Sigmoid colon (tissue), 7 donors: ENCODE measurements around the gene LYPLA2. TPM values are rescaled to one million over a fixed set of nuclear protein-coding genes. Genes with fewer than 3 reads are reported as not detected.
"Not testable (repeated sequence)": the region's sequence is repeated elsewhere in the genome, so short reads cannot be mapped to it uniquely, and the experiment has no call there.

Source experiments
- DNase-seq: peaks from one replicate; pipeline ENCODE4 v3.0.0-alpha.2; 2019
- H3K27ac ChIP-seq, 4 donors: fragments of 200-600 bp; sonication (generic); one replicate each; pipeline ENCODE4 v1.5.1; 2016 to 2019; ENCODE audit warnings: mild to moderate bottlenecking in 1 of 4
- H3K27me3 ChIP-seq, 3 donors: fragments of 200-600 bp; sonication (generic); one replicate each; pipeline ENCODE4 v1.5.1; 2019; ENCODE audit warnings: mild to moderate bottlenecking in 1 of 3
- H3K36me3 ChIP-seq, 4 donors: fragments of 200-600 bp; sonication (generic); one replicate each; pipeline ENCODE4 v1.5.1; 2016 to 2019
- H3K4me1 ChIP-seq, 4 donors: fragments of 200-600 bp; sonication (generic); one replicate each; pipeline ENCODE4 v1.5.1; 2017 to 2019
- H3K4me3 ChIP-seq, 4 donors: fragments of 200-600 bp; sonication (generic); one replicate each; pipeline ENCODE4 v1.5.1; 2017 to 2019; ENCODE audit warnings: mild to moderate bottlenecking in 2 of 4, moderate library complexity in 1 of 4
- H3K9me3 ChIP-seq, 4 donors: fragments of 200-600 bp in 3 of 4; sonication (generic) in 3 of 4; one replicate each; pipeline versions ENCODE4 v1.5.1 to v1.6.1; 2013 to 2019
- EP300 ChIP-seq, 4 donors: sonication (generic); formaldehyde crosslinking; IDR thresholded peaks; one replicate each; pipeline ENCODE4 v1.6.1; 2017; ENCODE audit warnings: antibody characterized with exemption in 4 of 4
- POLR2A ChIP-seq, 2 donors: fragments of 450-650 bp; IDR thresholded peaks; one replicate each; pipeline ENCODE4 v1.6.1; 2016; ENCODE audit warnings: antibody characterized with exemption in 2 of 2, mild to moderate bottlenecking in 2 of 2, moderate library complexity in 2 of 2
- POLR2AphosphoS5 ChIP-seq, 4 donors: sonication (generic); formaldehyde crosslinking; IDR thresholded peaks; one replicate each; pipeline ENCODE4 v1.6.1; 2017; ENCODE audit warnings: antibody characterized with exemption in 4 of 4
- WGBS, 2 donors: extraction: QIAGEN DNeasy Blood & Tissue Kit; methylation state at CpG; one replicate each; pipeline ENCODE4 v1.1.7; 2013; 5-methylcytosine and 5-hydroxymethylcytosine counted together
- intact Hi-C: fragments of 100-400 bp; cut with DNase I; formaldehyde crosslinking; loops from one replicate; pipeline ENCODE4 v1.15.1; 2023
- polyA plus RNA-seq, 3 donors: library from polyadenylated mRNA; stranded (reverse); fragments of 200-250 nt; gene quantifications; one replicate each; pipeline ENCODE4 v1.2.3, GENCODE V29; 2013
- total RNA-seq, 4 donors: library from RNA; depleted of rRNA; stranded (reverse); fragments of >200 nt; gene quantifications; one replicate each; pipeline ENCODE4 v1.1.0, GENCODE V29; 2016
- TF ChIP-seq, protein P1 (sequence below), 4 experiments: fragments of 450-650 bp in 3 of 4; fragments of 200-600 bp in 1 of 4; IDR thresholded peaks; one replicate each; pipeline ENCODE4 v1.5.1; 2016 to 2019; ENCODE audit warnings: antibody characterized with exemption in 4 of 4, mild to moderate bottlenecking in 3 of 4, moderate library complexity in 2 of 4
- donor health status: healthy with polysubstance abuse.
- donor health status: Bipolar disorder and iron deficiency.
- donor health status: healthy.

LYPLA2 gene
- total and polyA plus RNA-seq, 7 donors: 20.2 to 121 (median 24.4) TPM

- Histone ChIP-seq H3K36me3 (peaks cover 0 to 31% (median 0%) of the 10 kb centered on the region in 4 donors), H3K4me1 (peaks cover 0 to 36% (median 24%) of the 10 kb centered on the region in 4 donors), H3K27ac (peak within 1 kb of the TSS; percentile 80 to 96 (median 90)), H3K9me3 (no peaks in the 10 kb centered on the region), H3K4me3 (peak within 1 kb of the TSS; percentile 60 to 100 (median 82)), H3K27me3 (no peaks in the 10 kb centered on the region)
- TF ChIP-seq, protein P1, sequence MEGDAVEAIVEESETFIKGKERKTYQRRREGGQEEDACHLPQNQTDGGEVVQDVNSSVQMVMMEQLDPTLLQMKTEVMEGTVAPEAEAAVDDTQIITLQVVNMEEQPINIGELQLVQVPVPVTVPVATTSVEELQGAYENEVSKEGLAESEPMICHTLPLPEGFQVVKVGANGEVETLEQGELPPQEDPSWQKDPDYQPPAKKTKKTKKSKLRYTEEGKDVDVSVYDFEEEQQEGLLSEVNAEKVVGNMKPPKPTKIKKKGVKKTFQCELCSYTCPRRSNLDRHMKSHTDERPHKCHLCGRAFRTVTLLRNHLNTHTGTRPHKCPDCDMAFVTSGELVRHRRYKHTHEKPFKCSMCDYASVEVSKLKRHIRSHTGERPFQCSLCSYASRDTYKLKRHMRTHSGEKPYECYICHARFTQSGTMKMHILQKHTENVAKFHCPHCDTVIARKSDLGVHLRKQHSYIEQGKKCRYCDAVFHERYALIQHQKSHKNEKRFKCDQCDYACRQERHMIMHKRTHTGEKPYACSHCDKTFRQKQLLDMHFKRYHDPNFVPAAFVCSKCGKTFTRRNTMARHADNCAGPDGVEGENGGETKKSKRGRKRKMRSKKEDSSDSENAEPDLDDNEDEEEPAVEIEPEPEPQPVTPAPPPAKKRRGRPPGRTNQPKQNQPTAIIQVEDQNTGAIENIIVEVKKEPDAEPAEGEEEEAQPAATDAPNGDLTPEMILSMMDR (IDR thresholded peaks at IDR 0.05): no peak
- TF ChIP-seq POLR2A (IDR thresholded peaks at IDR 0.05) (peak; percentile 22 to 39), EP300 (IDR thresholded peaks at IDR 0.05) (no peak), POLR2AphosphoS5 (IDR thresholded peaks at IDR 0.05) (peak; percentile 85 to 94 (median 93))
- DNase-seq: peak; percentile 94
- 0 to 1% methylated on average over 89 to 91 of the region's 91 CpGs for WGBS, 2 donors
- intact Hi-C loops: loop anchor here (10.0 kb wide), 2 partner anchors 87 to 337 kb away; partner anchors contain the start of genes FUCA1 and MYOM3
Observed at GRCh38 chr1:23777979-23778814, 12.7 kb upstream of the LYPLA2 start, which contains the start of gene PITHD1. TSS of gene PITHD1 (plus strand) at chr1:23778418. CDS start at chr1:23778516, 98 bp downstream.

GRCh38 chr1:23779826-23780371 is 11.0 kb upstream of the LYPLA2 start:
- Histone ChIP-seq H3K36me3 (peaks cover 0 to 45% (median 3%) of the 10 kb centered on the region in 4 donors), H3K4me1 (peaks cover 0 to 36% (median 24%) of the 10 kb centered on the region in 4 donors), H3K4me3 (no peak overlapping the region), H3K27ac (no peak overlapping the region), H3K27me3 (no peaks in the 10 kb centered on the region), H3K9me3 (no peaks in the 10 kb centered on the region)
- 69 to 79% methylated on average over 3 of the region's 3 CpGs for WGBS, 2 donors
- TF ChIP-seq EP300 (IDR thresholded peaks at IDR 0.05): no peak
- no peak for DNase-seq
- intact Hi-C loops: loop anchor here (10.0 kb wide), 2 partner anchors 85 to 335 kb away; partner anchors contain the start of genes FUCA1 and MYOM3

GRCh38 chr1:23783141-23783540 is 7.8 kb upstream of the LYPLA2 start:
- Histone ChIP-seq H3K36me3 (peaks cover 6 to 78% (median 23%) of the 10 kb centered on the region in 4 donors), H3K4me1 (peaks cover 0 to 18% (median 14%) of the 10 kb centered on the region in 4 donors)
- intact Hi-C loops, H3K27ac ChIP-seq, H3K9me3 ChIP-seq, H3K27me3 ChIP-seq, H3K4me3 ChIP-seq: not testable (repeated sequence)
- 93 to 94% methylated on average over 11 of the region's 11 CpGs for WGBS, 2 donors
- peak; percentile 7 for DNase-seq

- Histone ChIP-seq H3K4me3 (no peak overlapping the region), H3K27ac (no peak overlapping the region), H3K4me1 (peaks cover 0 to 6% (median 3%) of the 10 kb centered on the region in 4 donors), H3K27me3 (no peaks in the 10 kb centered on the region), H3K9me3 (no peaks in the 10 kb centered on the region), H3K36me3 (peaks cover 6 to 85% (median 23%) of the 10 kb centered on the region in 4 donors)
- TF ChIP-seq POLR2A (IDR thresholded peaks at IDR 0.05): no peak
- TF ChIP-seq EP300 (IDR thresholded peaks at IDR 0.05): no peak
- no peak for TF ChIP-seq POLR2AphosphoS5 (IDR thresholded peaks at IDR 0.05)
- TF ChIP-seq, protein P1 (IDR thresholded peaks at IDR 0.05): no peak
- intact Hi-C loops: no loop called here
- DNase-seq: no peak
- WGBS, 2 donors: 86 to 93% methylated on average over 4 of the region's 4 CpGs
Observed at GRCh38 chr1:23784846-23785245, 6.1 kb upstream of the LYPLA2 start.

DNA sequence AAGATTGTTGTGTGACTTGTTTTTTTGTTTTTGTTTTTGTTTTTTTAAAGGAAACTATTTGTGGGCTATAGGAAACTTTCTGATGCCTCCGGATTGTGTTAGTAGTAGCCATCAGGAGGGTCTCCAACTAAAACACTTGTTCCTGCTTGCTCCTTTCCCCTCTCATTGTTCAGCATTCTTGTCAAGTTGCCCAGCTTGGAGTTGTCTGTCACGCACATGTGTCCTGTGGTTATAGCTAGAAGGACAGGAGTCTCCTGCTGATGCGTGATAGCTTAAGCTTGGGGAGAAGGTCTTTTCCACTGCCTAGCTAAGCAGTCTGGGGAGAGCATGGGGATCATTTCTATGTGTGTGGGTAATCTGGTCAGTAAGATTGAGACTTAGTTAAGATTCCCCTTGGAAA is 3.2 kb upstream of the LYPLA2 start:
- peaks cover 0 to 22% (median 20%) of the 10 kb centered on the region in 4 donors for H3K4me1 ChIP-seq
- DNase-seq: no peak
- WGBS, 2 donors: 96 to 98% methylated on average over 3 of the region's 3 CpGs
- no peak overlapping the region for H3K27ac ChIP-seq
- H3K9me3 ChIP-seq: no peaks in the 10 kb centered on the region
- H3K4me3 ChIP-seq: no peak overlapping the region
- no peaks in the 10 kb centered on the region for H3K27me3 ChIP-seq
- peaks cover 6 to 57% (median 23%) of the 10 kb centered on the region in 4 donors for H3K36me3 ChIP-seq
- TF ChIP-seq POLR2AphosphoS5 (IDR thresholded peaks at IDR 0.05) (no peak), POLR2A (IDR thresholded peaks at IDR 0.05) (no peak)
- TF ChIP-seq, protein P1 (IDR thresholded peaks at IDR 0.05): no peak
- intact Hi-C loops: no loop called here
